ENCODE results near the gene NAA10.

The NAA10 gene

GRCh38 chrX:153927922-153928760 is 6.7 kb downstream of the NAA10 start:
- DNase-seq = peak; percentile 88 to 90

DNA sequence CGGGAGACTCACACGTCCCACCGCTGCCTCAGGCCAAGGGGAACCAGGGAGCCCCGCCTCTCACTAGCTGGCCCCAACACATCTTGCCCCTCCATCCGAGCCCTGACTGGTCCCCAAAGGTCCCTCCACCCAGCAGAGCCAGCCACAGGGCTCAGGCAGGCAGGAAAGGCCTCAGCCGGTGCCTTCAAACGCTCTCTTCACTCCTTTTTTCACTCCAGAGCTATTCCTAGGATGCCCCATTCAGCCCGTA is 7.2 kb downstream of the NAA10 start:
- peak in 1 of 2 experiments; percentile 38 for DNase-seq

GRCh38 chrX:153926858-153927671 is 7.8 kb downstream of the NAA10 start:
- DNase-seq = peak; percentile 66 to 72

DNA sequence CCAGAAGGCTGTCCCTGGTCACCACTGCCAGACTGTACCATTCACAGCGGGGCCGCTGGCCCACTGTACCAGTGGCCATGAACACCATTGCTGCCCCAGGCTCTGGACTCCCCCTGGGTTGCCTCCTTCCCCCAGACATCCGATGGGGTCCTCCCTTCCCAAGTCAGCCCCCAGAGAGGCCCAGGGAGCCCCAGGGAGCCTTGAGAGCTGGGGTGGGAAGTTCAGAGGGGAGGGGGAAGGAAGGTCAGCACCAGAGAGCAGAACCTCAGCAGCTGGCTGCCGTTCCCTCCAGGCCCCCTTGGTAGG is 8.3 kb downstream of the NAA10 start:
- DNase-seq = peak in 1 of 2 experiments; percentile 42

DNA sequence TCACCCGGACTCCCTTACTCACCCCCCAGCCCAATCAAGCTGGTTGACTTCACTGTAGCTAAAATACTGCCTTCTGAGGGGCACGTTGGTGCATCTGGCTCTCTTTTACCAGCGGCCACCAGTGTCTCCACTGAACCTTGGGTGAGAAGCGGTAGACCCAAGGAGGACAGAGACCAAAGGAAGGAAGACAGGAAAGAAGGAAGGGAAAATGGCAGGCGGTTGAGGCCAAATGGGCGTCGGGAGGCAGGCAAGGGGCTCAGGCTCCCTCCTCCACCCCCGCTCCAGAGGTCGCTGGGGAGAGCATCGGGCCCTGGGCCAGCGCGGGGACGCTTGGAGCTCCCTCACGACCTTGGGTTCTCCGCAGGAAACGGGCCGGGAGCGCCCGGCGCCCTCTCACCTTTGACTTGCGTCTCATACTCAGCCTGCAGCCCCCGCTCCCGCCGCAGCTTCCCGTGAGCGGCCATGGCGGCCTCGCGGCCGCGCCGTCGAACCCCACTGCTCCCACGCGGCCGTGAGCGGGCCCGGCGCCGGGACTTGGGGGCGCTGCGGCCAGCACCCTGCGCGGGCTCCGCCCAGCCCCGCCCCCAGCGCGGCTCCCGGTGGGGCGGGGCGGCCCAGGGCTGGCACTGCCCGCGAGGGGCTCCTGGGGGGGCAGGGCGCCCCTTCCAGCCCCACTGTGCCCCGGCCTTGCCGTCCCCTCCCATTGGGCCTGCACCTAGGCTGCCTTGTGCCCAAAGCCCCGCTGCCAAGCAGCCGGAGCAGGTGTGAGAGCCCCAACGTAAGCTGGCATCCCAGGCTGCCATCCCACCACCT is 8.9 kb downstream of the NAA10 start, which contains the start of gene ARHGAP4:
ARHGAP4 (minus strand) TSS at position 526 of the 813 bp plus-strand sequence; CDS start at position 464, 62 bp downstream.
- DNase-seq = peak; percentile 49 to 59

- no peak for DNase-seq
These were observed 9.5 kb downstream of the NAA10 start for GRCh38 chrX:153925387-153925738.

GRCh38 chrX:153924149-153924861 is 10.5 kb downstream of the NAA10 start:
- DNase-seq = no peak

DNA sequence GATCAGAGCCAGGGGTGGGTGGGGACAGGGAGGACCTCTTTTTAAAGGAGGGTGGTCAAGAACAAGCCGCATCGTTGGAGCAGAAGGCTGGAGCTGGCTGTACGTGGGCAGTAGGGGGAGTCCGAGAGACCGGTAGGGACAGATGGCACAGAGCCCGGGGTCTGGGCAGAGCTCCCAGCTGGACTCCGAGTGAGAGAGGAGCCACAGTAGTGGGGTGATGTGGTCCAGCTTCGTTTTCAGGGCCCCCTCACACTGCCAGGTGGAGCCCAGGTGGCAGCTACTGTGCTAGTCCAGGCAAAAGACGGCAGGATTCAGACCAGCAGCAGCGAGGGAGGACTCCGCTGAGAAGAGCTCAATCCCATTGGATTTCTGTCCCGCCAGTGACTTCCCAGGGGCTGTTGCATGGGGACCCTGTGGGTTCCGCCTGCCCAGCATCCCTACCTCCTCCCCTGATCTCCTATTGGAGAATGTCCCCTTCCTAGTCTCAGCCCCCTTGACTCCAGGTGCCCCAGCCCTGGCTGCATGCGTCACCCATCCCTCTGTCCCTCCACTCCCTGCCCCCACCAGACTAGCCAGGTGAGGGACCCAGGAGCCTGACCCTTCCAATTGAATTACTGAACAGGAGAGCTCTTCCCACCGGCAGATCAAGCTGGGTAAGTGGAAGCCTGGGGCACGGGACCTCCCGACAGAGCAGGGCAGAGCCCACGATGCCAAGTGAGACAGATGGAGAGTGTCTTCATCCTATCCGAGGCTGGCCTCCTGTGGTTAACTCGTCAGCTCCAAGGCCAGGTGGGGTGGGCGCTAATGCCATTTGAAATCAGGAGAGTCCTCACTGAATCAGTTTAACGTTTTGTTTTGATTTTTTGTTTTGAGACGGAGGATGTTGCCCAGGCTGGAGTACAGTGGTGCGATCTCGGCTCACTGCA is 11.6 kb downstream of the NAA10 start:
- DNase-seq = no peak

GRCh38 chrX:153921511-153922446 is 13.1 kb downstream of the NAA10 start:
- DNase-seq = no peak

DNA sequence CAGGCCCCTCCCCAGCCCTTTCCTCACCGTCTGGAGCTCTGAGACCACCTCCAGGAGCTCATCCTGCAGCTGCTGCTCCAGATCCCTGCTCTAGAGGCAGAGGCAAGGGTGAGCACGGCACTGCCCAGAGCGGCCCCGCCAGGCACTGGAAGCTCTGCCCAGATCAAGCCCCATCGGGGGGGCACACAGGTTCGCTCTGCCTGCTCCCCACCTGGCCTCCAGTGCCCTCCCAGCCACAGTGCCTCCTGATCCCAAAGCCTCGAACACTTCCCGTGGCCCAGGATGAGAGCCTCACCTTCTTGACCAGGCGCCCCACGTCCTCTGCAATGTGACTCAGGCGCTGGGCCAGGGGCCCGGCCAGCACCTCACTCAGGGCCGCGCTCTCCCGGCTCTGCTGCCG is 13.8 kb downstream of the NAA10 start:
- DNase-seq = no peak

DNA sequence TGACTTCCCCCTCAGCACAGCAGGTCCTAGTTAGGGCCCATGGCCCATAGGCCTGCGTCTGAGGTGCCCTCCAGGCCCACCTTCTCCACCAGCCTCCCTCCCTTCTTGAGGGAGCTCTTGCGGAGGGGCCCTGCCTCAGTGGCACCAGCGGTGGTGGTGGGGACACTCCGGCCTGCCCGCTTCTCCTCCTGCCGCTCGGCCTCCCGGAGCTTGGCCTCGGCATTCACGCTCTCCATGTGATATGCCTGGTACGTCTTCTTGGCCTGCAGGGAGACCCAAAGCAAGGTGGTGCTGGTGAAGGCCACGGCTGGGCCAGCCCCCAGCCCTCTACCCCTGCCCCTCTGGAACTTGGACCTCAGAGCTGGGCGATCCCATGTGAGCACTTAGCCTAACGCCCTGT is 14.3 kb downstream of the NAA10 start:
- DNase-seq = no peak

GRCh38 chrX:153919281-153919680 is 15.6 kb downstream of the NAA10 start:
- no peak for DNase-seq

- DNase-seq = no peak
These were observed 17.0 kb downstream of the NAA10 start for GRCh38 chrX:153917869-153918268.

DNA sequence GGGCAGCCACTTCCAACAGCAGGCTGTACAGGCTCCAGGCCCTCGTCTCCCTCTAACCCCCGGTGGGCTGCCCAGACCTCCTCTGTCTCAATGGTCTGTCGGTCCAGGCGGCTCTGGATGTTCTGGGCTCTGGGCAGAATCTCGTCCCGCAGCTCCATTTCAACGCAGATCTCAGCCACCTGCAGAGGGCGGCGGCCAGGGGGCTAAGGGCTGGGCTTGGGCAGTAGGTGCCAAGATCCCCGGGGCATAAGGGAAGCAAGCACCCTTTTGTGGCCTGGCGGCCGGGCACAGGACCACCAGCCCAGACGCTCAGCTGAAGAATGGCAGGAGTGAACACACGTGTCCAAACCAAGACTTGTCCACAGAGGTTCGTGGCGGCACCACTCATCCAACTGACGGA is 21.1 kb downstream of the NAA10 start:
- DNase-seq = no peak

GRCh38 chrX:153913211-153913610 is 21.6 kb downstream of the NAA10 start:
- DNase-seq = no peak

GRCh38 chrX:153911798-153912197 is 23.0 kb downstream of the NAA10 start:
- no peak for DNase-seq

- no peak for DNase-seq
These were observed 24.4 kb downstream of the NAA10 start for GRCh38 chrX:153910446-153910845.

DNA sequence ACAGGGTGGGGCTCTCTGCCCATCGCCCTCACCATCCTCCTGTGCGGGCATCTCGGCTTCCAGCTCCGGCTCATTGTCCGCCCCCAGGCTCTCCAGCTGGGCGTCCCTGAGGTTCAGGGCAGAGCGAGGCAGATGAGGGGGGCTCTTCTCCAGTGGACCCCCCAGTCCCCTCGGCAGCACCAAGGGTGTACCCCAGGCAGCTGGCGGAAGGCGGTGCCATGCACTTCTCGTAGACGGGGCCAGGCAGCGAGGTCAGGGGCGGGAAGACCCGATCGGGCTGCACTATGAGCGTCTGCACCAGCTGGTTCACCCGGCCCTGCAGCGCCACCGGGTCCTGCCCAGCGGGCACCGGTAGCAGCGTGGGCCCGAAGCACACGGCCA is 24.9 kb downstream of the NAA10 start:
- DNase-seq = no peak

- peak; percentile 29 for DNase-seq
These were observed 25.5 kb downstream of the NAA10 start for GRCh38 chrX:153909024-153909979.
